ENCODE data around the gene C14orf180.

DNA sequence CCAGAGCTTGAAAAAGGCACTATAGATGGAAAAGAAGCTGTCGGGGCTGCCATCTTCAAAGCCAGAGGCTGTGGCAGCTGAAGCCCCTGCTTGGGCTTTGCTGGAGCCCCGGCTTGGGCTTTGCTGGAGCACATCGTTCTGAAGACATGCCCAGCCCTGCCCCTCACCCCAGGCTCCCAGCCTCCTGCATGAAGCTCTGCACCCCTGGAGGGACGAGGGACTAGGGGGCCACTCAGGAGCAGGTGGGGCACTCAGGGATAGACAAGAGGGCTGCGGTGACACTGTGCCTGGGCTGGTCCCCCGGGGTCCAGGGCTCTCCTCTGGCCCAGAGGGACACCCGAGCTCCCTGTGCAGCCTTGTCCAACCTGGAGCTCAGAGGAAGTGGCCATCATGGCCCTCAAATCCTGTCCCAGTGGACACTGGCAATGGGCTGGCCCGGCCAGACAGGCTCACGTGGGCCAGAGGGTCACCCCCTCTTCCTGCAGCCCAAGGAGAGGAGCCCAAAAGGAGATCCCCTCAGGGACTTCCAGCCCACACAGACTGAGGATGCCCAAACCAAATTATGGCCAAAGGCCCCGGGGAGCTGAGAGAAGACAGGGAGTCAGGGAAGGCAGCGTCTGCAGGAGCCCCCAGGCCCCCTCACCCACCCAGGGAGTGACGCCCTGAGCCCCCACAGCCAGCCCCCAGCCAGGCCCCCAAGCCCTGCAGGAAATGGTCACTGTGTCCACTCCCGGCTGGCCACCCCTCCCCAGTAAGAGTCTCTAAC, 23.1 kb upstream of the C14orf180 start:
- TF ChIP-seq, protein P1, sequence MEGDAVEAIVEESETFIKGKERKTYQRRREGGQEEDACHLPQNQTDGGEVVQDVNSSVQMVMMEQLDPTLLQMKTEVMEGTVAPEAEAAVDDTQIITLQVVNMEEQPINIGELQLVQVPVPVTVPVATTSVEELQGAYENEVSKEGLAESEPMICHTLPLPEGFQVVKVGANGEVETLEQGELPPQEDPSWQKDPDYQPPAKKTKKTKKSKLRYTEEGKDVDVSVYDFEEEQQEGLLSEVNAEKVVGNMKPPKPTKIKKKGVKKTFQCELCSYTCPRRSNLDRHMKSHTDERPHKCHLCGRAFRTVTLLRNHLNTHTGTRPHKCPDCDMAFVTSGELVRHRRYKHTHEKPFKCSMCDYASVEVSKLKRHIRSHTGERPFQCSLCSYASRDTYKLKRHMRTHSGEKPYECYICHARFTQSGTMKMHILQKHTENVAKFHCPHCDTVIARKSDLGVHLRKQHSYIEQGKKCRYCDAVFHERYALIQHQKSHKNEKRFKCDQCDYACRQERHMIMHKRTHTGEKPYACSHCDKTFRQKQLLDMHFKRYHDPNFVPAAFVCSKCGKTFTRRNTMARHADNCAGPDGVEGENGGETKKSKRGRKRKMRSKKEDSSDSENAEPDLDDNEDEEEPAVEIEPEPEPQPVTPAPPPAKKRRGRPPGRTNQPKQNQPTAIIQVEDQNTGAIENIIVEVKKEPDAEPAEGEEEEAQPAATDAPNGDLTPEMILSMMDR (conservative IDR thresholded peaks at IDR 0.05; ENCODE audit: low read length) = no peak
- no peak for TF ChIP-seq EZH2phosphoT487 (IDR thresholded peaks at IDR 0.05; ENCODE audit: borderline replicate concordance, low read depth, low read length)
